NCI-H345 treated with DMSO at 0.1 percent for 48 hours (cell line): ENCODE data around the gene EFNA4.
"Not testable (repeated sequence)": the region's sequence is repeated elsewhere in the genome, so short reads cannot be mapped to it uniquely, and the experiment has no call there.

Source experiments
- DNase-seq: peaks from one replicate; lab custom pipeline; 2025; ENCODE audit not compliant: unreplicated experiment; lab: John Stamatoyannopoulos, UW

EFNA4 gene

GRCh38 chr1:155116113-155116764 lies 52.7 kb downstream of the EFNA4 start:
- DNase-seq = no peak

GRCh38 chr1:155117610-155118009 lies 54.1 kb downstream of the EFNA4 start:
- DNase-seq = no peak

- DNase-seq = not testable (repeated sequence)
Observed at GRCh38 chr1:155118090-155118489, 54.5 kb downstream of the EFNA4 start.
